Measurements from ENCODE around the gene PLEKHA1. TPM values are rescaled to one million over a fixed set of nuclear protein-coding genes. Genes with fewer than 3 reads are reported as not detected.
A peak's percentile ranks its signal among the peaks of the same experiment; 100 is the strongest.

The PLEKHA1 gene
- total and polyA plus RNA-seq, 2 of the 13 experiments (the other 11 are each of a cell fraction or from before 2014, with no cell fraction given): 32.2 to 53.3 TPM

GRCh38 chr10:122435212-122435827 is 60.8 kb downstream of the PLEKHA1 start:
- peaks cover 0 to 4% of the 10 kb centered on the region in 2 experiments; a peak in 1 of 5 replicates for H3K36me3 ChIP-seq (replicated peaks in 1 of 2; ENCODE audit: control insufficient read depth in 1 of 2, insufficient read depth in 2 of 2, low read length in 2 of 2)
- ATAC-seq (no peak), FAIRE-seq (no peak), DNase-seq (ENCODE audit: low spot score) (peak; percentile 30)
- in situ Hi-C loops (cut with HindIII; ENCODE audit: extremely low pct_ligation_motif_present, low pct_unique_long_range_greater_than_20kb): loop anchor here (5.0 kb wide), 1 partner anchor 88 kb away; no protein-coding TSS in a partner anchor
- H3K27ac ChIP-seq (ENCODE audit: extremely low read length, insufficient read depth, low read length): no peak overlapping the region
- H3K4me3 ChIP-seq (replicated peaks in 1 of 3; ENCODE audit: insufficient read depth in 1 of 3, low read depth in 2 of 3, low read length in 3 of 3): no peak overlapping the region
- CTCF ChIA-PET (ENCODE audit: low intra/inter-chr PET ratio, low total read pairs): interaction anchor here (0.7 to 3.9 kb wide), 4 partner anchors 92 to 168 kb away, joined by 3 to 48 read pairs (median 22); no protein-coding TSS in a partner anchor
- H3K79me2 ChIP-seq (ENCODE audit: insufficient read depth, low read length): no peaks in the 10 kb centered on the region
- H4K20me1 ChIP-seq (ENCODE audit: insufficient read depth, low read length): no peaks in the 10 kb centered on the region
- BruUV-seq (replicated peaks): no TSS peak
- H3K9ac ChIP-seq (ENCODE audit: insufficient read depth, low read depth, low read length): no peak overlapping the region
- H3K9me3 ChIP-seq (ENCODE audit: low read length): no peaks in the 10 kb centered on the region
- no peaks in the 10 kb centered on the region for H3K4me1 ChIP-seq (ENCODE audit: insufficient read depth, low read length)
- POLR2A ChIA-PET: interaction anchor here (1.0 kb wide), 1 partner anchor 125 kb away, joined by 5 read pairs; no protein-coding TSS in a partner anchor
- intact Hi-C loops (cut with micrococcal nuclease; ENCODE audit: unreplicated experiment): loop anchor here (1.0 kb wide), 3 partner anchors 93 to 156 kb away; no protein-coding TSS in a partner anchor
- no peak overlapping the region for H2AFZ ChIP-seq (ENCODE audit: low read length)
- WGBS (ENCODE audit: low lambda C conversion rate): 40% methylated on average over 3 of the region's 3 CpGs
- TF ChIP-seq SSRP1 (CRISPR knock-in tag; IDR thresholded peaks at IDR 0.05): no peak
- TF ChIP-seq ZNF572 (CRISPR knock-in tag; IDR thresholded peaks at IDR 0.05): no peak
- TF ChIP-seq SMC3 (IDR thresholded peaks at IDR 0.05; ENCODE audit: low read length): peak; percentile 68
- no peak for TF ChIP-seq ZNF234 (CRISPR knock-in tag; conservative IDR thresholded peaks at IDR 0.05)
- TF ChIP-seq NR0B2 (CRISPR knock-in tag; IDR thresholded peaks at IDR 0.05): no peak
- TF ChIP-seq EEA1 (CRISPR knock-in tag; IDR thresholded peaks at IDR 0.05; ENCODE audit: borderline replicate concordance): no peak
- peak; percentile 71; the same call in 1 of the 2 replicates for TF ChIP-seq ARID3A (IDR thresholded peaks at IDR 0.05; ENCODE audit: low read depth, low read length)
- no peak for TF ChIP-seq GTF2F1 (IDR thresholded peaks at IDR 0.05; ENCODE audit: low read length)
- TF ChIP-seq RARG (CRISPR knock-in tag; IDR thresholded peaks at IDR 0.05; ENCODE audit: low read depth): no peak
- TF ChIP-seq ZIK1 (CRISPR knock-in tag; IDR thresholded peaks at IDR 0.05; ENCODE audit: borderline replicate concordance, low read depth): no peak
- TF ChIP-seq RAD21 (CRISPR knock-in tag; IDR thresholded peaks at IDR 0.05): 0 out of 2 replicates have a peak, but pooled peaks have one; percentile 56
- no peak for TF ChIP-seq ZBTB42 (CRISPR knock-in tag; IDR thresholded peaks at IDR 0.05)
- TF ChIP-seq STAG1 (CRISPR knock-in tag; IDR thresholded peaks at IDR 0.05): peak; percentile 84
- TF ChIP-seq ONECUT2 (CRISPR knock-in tag; IDR thresholded peaks at IDR 0.05): no peak
- TF ChIP-seq, protein P1, sequence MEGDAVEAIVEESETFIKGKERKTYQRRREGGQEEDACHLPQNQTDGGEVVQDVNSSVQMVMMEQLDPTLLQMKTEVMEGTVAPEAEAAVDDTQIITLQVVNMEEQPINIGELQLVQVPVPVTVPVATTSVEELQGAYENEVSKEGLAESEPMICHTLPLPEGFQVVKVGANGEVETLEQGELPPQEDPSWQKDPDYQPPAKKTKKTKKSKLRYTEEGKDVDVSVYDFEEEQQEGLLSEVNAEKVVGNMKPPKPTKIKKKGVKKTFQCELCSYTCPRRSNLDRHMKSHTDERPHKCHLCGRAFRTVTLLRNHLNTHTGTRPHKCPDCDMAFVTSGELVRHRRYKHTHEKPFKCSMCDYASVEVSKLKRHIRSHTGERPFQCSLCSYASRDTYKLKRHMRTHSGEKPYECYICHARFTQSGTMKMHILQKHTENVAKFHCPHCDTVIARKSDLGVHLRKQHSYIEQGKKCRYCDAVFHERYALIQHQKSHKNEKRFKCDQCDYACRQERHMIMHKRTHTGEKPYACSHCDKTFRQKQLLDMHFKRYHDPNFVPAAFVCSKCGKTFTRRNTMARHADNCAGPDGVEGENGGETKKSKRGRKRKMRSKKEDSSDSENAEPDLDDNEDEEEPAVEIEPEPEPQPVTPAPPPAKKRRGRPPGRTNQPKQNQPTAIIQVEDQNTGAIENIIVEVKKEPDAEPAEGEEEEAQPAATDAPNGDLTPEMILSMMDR (CRISPR knock-in tag; IDR thresholded peaks at IDR 0.05): peak; percentile 62
- no peak for TF ChIP-seq ZNF432 (CRISPR knock-in tag; IDR thresholded peaks at IDR 0.05; ENCODE audit: borderline replicate concordance)
- TF ChIP-seq, protein P2, sequence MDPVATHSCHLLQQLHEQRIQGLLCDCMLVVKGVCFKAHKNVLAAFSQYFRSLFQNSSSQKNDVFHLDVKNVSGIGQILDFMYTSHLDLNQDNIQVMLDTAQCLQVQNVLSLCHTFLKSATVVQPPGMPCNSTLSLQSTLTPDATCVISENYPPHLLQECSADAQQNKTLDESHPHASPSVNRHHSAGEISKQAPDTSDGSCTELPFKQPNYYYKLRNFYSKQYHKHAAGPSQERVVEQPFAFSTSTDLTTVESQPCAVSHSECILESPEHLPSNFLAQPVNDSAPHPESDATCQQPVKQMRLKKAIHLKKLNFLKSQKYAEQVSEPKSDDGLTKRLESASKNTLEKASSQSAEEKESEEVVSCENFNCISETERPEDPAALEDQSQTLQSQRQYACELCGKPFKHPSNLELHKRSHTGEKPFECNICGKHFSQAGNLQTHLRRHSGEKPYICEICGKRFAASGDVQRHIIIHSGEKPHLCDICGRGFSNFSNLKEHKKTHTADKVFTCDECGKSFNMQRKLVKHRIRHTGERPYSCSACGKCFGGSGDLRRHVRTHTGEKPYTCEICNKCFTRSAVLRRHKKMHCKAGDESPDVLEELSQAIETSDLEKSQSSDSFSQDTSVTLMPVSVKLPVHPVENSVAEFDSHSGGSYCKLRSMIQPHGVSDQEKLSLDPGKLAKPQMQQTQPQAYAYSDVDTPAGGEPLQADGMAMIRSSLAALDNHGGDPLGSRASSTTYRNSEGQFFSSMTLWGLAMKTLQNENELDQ (CRISPR knock-in tag; IDR thresholded peaks at IDR 0.05; ENCODE audit: borderline replicate concordance): no peak
- H3K27me3 ChIP-seq (ENCODE audit: control insufficient read depth in 1 of 2, insufficient read depth in 2 of 2, low read length in 2 of 2): no peaks in the 10 kb centered on the region
- no peak overlapping the region for H3K4me2 ChIP-seq (ENCODE audit: low read depth, low read length)
